Endothelial cell (in vitro differentiated cells): ENCODE results near the gene C14orf132. TPM values are rescaled to one million over a fixed set of nuclear protein-coding genes. Genes with fewer than 3 reads are reported as not detected.
"Not testable (repeated sequence)": the region's sequence is repeated elsewhere in the genome, so short reads cannot be mapped to it uniquely, and the experiment has no call there.

ENCODE experiments used
- DNase-seq: peaks from one replicate; pipeline ENCODE4 v3.0.0; 2021; ENCODE audit warnings: low spot score
- H3K27ac Mint-ChIP-seq: one replicate; pipeline ENCODE4 v1.8.0; 2021; ENCODE audit warnings: mixed read lengths, inconsistent platforms; ENCODE audit not compliant: unreplicated experiment
- H3K27me3 Mint-ChIP-seq: one replicate; pipeline ENCODE4 v1.8.0; 2021; ENCODE audit warnings: mild to moderate bottlenecking, moderate library complexity, mixed read lengths, inconsistent platforms; ENCODE audit not compliant: unreplicated experiment
- H3K36me3 Mint-ChIP-seq: one replicate; pipeline ENCODE4 v1.8.0; 2021; ENCODE audit warnings: mild to moderate bottlenecking, low read depth, mixed read lengths, inconsistent platforms; ENCODE audit not compliant: unreplicated experiment
- H3K4me1 Mint-ChIP-seq: one replicate; pipeline ENCODE4 v1.8.0; 2021; ENCODE audit warnings: mild to moderate bottlenecking, mixed read lengths, inconsistent platforms; ENCODE audit not compliant: unreplicated experiment
- H3K4me3 Mint-ChIP-seq: one replicate; pipeline ENCODE4 v1.8.0; 2021; ENCODE audit warnings: mild to moderate bottlenecking, mixed read lengths, inconsistent platforms; ENCODE audit not compliant: unreplicated experiment
- H3K9me3 Mint-ChIP-seq: one replicate; pipeline ENCODE4 v1.8.0; 2021; ENCODE audit warnings: mixed read lengths, inconsistent platforms; ENCODE audit not compliant: unreplicated experiment
- CTCF ChIP-seq: fragments of 200-600 bp; sonication (generic); IDR thresholded peaks from one replicate; pipeline ENCODE4 v1.5.0; 2021; ENCODE audit warnings: antibody characterized with exemption; ENCODE audit not compliant: unreplicated experiment
- total RNA-seq: library from RNA; stranded (reverse); fragmentation: NEBNext Ultra II Directional; extraction: Animal tissue kit (Norgen Biotek cat#: 25700); gene quantifications from one replicate; pipeline ENCODE4 v1.2.1, GENCODE V29; 2021; ENCODE audit not compliant: unreplicated experiment

Gene C14orf132
- total RNA-seq, 1 donor from 2014 or later: 4.4 TPM

GRCh38 chr14:96001866-96002497, 37.2 kb upstream of the C14orf132 start:
- H3K4me3 Mint-ChIP-seq: no peak overlapping the region
- H3K27ac Mint-ChIP-seq: no peak overlapping the region
- no peaks in the 10 kb centered on the region for H3K36me3 Mint-ChIP-seq
- no peaks in the 10 kb centered on the region for H3K9me3 Mint-ChIP-seq
- DNase-seq: no peak
- H3K27me3 Mint-ChIP-seq: no peaks in the 10 kb centered on the region
- peaks cover 3% of the 10 kb centered on the region for H3K4me1 Mint-ChIP-seq
- no peak for TF ChIP-seq CTCF

DNA sequence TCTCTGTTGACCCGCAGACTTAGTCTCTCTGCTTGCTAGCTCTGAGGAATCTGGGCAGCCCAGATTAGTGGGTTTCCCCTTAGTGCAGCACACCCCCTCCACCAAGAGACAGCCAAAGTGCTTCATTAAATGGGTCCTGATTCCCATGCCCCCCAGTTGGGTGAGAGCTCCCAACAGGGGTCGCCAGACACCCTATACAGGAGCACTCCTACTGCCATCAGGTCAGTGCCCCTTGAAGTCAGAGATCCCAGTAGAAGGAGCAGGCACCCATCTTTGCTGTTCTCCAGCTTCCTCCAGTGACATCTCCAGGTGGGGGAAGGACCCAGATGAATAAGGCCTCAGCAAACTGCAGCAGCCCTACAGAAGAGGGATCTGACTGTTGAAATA, 36.7 kb upstream of the C14orf132 start:
- Mint-ChIP-seq H3K4me1 (peaks cover 3% of the 10 kb centered on the region), H3K9me3 (no peaks in the 10 kb centered on the region), H3K27me3 (no peaks in the 10 kb centered on the region), H3K4me3 (no peak overlapping the region), H3K36me3 (no peaks in the 10 kb centered on the region), H3K27ac (no peak overlapping the region)
- no peak for DNase-seq
- no peak for TF ChIP-seq CTCF

- H3K4me3 Mint-ChIP-seq: no peak overlapping the region
- H3K27ac Mint-ChIP-seq: no peak overlapping the region
- H3K9me3 Mint-ChIP-seq: peaks cover 24% of the 10 kb centered on the region
- DNase-seq: no peak
- H3K4me1 Mint-ChIP-seq: no peaks in the 10 kb centered on the region
- peaks cover 1% of the 10 kb centered on the region for H3K27me3 Mint-ChIP-seq
- H3K36me3 Mint-ChIP-seq: peaks cover 6% of the 10 kb centered on the region
- no peak for TF ChIP-seq CTCF
Observed at GRCh38 chr14:96011131-96011530, 28.0 kb upstream of the C14orf132 start.

- peaks cover 24% of the 10 kb centered on the region for H3K9me3 Mint-ChIP-seq
- H3K36me3 Mint-ChIP-seq: peaks cover 6% of the 10 kb centered on the region
- H3K4me3 Mint-ChIP-seq: no peak overlapping the region
Observed at GRCh38 chr14:96011607-96012006, 27.6 kb upstream of the C14orf132 start.

DNA sequence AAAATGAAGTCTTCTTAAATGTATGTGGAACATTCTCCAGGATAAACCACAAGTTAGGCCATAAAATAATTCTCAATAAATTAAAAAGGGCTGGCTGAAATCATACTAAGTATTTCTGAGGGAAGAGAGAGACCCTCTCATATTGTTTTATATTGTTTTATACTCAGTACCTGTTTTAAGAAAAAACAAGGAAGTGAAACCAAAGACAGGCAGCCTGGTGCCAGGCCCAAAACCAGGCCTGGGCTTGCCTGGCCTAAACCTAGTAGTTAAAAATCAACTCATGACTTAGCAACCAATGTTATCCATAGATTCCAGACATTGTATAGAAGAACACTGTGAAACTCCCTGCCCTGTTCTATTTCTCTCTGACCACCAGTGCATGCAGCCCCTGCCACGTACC, 26.4 kb upstream of the C14orf132 start:
- not testable (repeated sequence) for H3K27ac Mint-ChIP-seq

More at GRCh38 chr14:96011607-96012006, 27.6 kb upstream of the C14orf132 start:
- TF ChIP-seq CTCF: no peak
- Mint-ChIP-seq H3K27me3 (peaks cover 1% of the 10 kb centered on the region), H3K27ac (no peak overlapping the region), H3K4me1 (no peaks in the 10 kb centered on the region)
- DNase-seq: no peak

More for the DNA sequence above, 26.4 kb upstream of the C14orf132 start:
- not testable (repeated sequence) for DNase-seq, H3K4me3 Mint-ChIP-seq, H3K27me3 Mint-ChIP-seq, H3K36me3 Mint-ChIP-seq, H3K4me1 Mint-ChIP-seq
- H3K9me3 Mint-ChIP-seq: peaks cover 24% of the 10 kb centered on the region
